Tracheal epithelial cell (primary cell): ENCODE data around the gene NAT10. TPM values are rescaled to one million over a fixed set of nuclear protein-coding genes. Genes with fewer than 3 reads are reported as not detected.

Experiments
- total RNA-seq: library from RNA; depleted of rRNA; stranded (reverse); fragments of >200 nt; gene quantifications from 2 replicates; pipeline ENCODE4 v1.2.1, GENCODE V29; 2014

NAT10 gene
- 17.9 and 21.2 TPM in 2 replicates for total RNA-seq

DNA sequence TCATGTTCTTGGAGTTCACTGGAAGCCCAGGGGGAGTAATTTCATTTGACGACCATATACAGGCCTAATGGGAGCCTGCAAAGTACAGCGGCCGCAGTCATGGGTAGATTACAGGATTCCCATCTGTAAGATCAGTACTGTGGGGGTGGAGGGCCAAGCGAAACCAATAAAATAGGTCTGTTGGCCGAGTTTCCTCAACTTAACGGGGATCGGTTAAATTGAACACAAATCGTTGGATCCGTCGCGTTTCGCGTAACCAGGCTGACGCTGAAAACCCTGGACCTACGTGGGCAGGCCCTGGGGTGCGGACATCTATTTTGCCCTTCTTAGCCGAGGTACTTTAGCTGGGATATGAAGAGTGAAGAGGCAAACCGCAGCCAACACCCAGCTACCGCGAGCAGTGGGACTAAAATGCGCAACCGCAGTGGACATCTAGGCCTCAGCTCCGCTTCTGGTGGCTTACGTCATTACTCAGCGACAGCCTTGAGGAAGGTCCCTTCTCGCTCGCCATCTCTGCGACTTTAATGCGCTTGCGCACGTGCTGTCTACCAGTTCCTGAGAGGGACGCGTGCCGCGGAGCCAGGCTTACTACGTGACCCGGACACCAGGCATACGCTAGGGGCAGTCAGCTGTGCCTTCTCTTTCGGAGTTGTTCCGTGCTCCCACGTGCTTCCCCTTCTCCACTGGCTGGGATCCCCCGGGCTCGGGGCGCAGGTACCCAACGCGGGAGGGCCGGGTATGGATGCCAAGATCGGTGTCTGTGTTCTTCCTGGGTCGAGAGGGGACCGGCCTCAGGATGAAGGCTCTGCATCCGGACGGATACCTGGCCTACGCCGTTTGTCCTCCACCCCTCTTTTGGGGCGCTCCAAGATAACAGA, at the start of gene NAT10:
TSS of gene NAT10 (plus strand) at position 551 of the 878 bp plus-strand sequence. CDS start 2,597 bp downstream, outside the sequence.

Other genes starting within 250 kb of the NAT10 start
- gene LMO2, start 213.6 kb upstream of the NAT10 start, total RNA-seq, result 0.64 and 0.96 TPM in 2 replicates
- 128 and 159 TPM in 2 replicates for gene CAPRIN1, start 53.9 kb upstream of the NAT10 start, total RNA-seq